ENCODE results near the gene MED13L. TPM values are rescaled to one million over a fixed set of nuclear protein-coding genes. Genes with fewer than 3 reads are reported as not detected.

Gene MED13L
- total and polyA plus RNA-seq, 2 donors (not counting 3 experiments of a cell fraction or from before 2014, with no cell fraction given), result 27.4 to 93.6 TPM

GRCh38 chr12:116087399-116087798 lies 190.1 kb downstream of the MED13L start:
- Histone ChIP-seq H3K79me2 (ENCODE audit: control insufficient read depth, insufficient read depth, low read length) (peaks cover 22% of the 10 kb centered on the region), H3K4me2 (ENCODE audit: insufficient read depth, low read length) (no peak overlapping the region), H3K4me1 (ENCODE audit: control insufficient read depth, extremely low read depth, insufficient read depth, low read length) (peaks cover 5% of the 10 kb centered on the region), H3K36me3 (ENCODE audit: control insufficient read depth in 2 of 2, extremely low read depth in 1 of 2, insufficient read depth in 2 of 2, low read length in 2 of 2) (no peaks in the 10 kb centered on the region), H2AFZ (ENCODE audit: low read depth, low read length) (no peak overlapping the region), H3K9me1 (replicated peaks; ENCODE audit: control insufficient read depth, extremely low read depth, insufficient read depth, low read length) (no peaks in the 10 kb centered on the region), H3K4me3 (replicated peaks in 1 of 3; ENCODE audit: insufficient read depth in 1 of 3, low read depth in 1 of 3, low read length in 3 of 3) (no peak overlapping the region), H3K27me3 (ENCODE audit: control insufficient read depth in 2 of 2, insufficient read depth in 2 of 2, low read length in 2 of 2) (no peaks in the 10 kb centered on the region), H4K20me1 (replicated peaks; ENCODE audit: control insufficient read depth, extremely low read depth, insufficient read depth, low read length) (peaks cover 2% of the 10 kb centered on the region), H3K9ac (replicated peaks; ENCODE audit: extremely low read depth, insufficient read depth, low read length) (no peak overlapping the region), H3K9me3 (replicated peaks; ENCODE audit: control insufficient read depth, insufficient read depth, low read length) (no peaks in the 10 kb centered on the region), H3K27ac (ENCODE audit: insufficient read depth, low read depth, low read length) (no peak overlapping the region)
- no peak for TF ChIP-seq GATA2 (IDR thresholded peaks at IDR 0.05; ENCODE audit: insufficient read depth, insufficient read length, low read depth, low read length)
- no peak for TF ChIP-seq JUN (IDR thresholded peaks at IDR 0.05; ENCODE audit: borderline replicate concordance, insufficient read depth, insufficient read length, low read depth)
- no peak for TF ChIP-seq CTCF (IDR thresholded peaks at IDR 0.05; ENCODE audit: extremely low read depth in 1 of 2, insufficient read depth in 1 of 2, low read depth in 1 of 2, low read length in 2 of 2)
- no peak for TF ChIP-seq MAX (IDR thresholded peaks at IDR 0.05; ENCODE audit: insufficient read depth, insufficient read length)
- TF ChIP-seq POLR2A (IDR thresholded peaks at IDR 0.05; ENCODE audit: low read depth, low read length), result no peak
- TF ChIP-seq POLR2AphosphoS5 (IDR thresholded peaks at IDR 0.05; ENCODE audit: insufficient read depth, low read depth, low read length), result no peak
- TF ChIP-seq EZH2 (IDR thresholded peaks at IDR 0.05; ENCODE audit: borderline replicate concordance, low read depth, low read length, severe bottlenecking), result no peak
- TF ChIP-seq MYC (IDR thresholded peaks at IDR 0.05; ENCODE audit: low read depth, low read length), result no peak
- no peak for TF ChIP-seq FOS (IDR thresholded peaks at IDR 0.05; ENCODE audit: borderline replicate concordance, insufficient read depth, low read length)
- ChIA-PET CTCF (interaction anchor here (1.0 to 1.9 kb wide), 3 partner anchors 11 to 166 kb away, joined by 3 to 5 read pairs (median 3); no protein-coding TSS in a partner anchor), POLR2A (no interaction called here)
- no TSS peak for BruUV-seq (replicated peaks)
- no peak for FAIRE-seq
- dilution Hi-C loops (cut with MboI; ENCODE audit: extremely low pct_ligation_motif_present, low sequenced_read_pairs), result no loop called here
- no peak for DNase-seq (ENCODE audit: low read depth, low spot score)
- intact Hi-C loops (cut with micrococcal nuclease), result no loop called here
